Parathyroid adenoma (tissue), 2 donors: Measurements from ENCODE around the gene SPECC1.
"Not testable (repeated sequence)": the region's sequence is repeated elsewhere in the genome, so short reads cannot be mapped to it uniquely, and the experiment has no call there.

Experiments used
- H2AFZ ChIP-seq: fragments of 300-600 bp; sonication (generic); one replicate; pipeline ENCODE4 v1.7.0; 2017; ENCODE audit warnings: antibody characterized with exemption, mild to moderate bottlenecking
- H3K27ac ChIP-seq: fragments of 300-600 bp; sonication (generic); one replicate; pipeline ENCODE4 v1.7.0; 2017
- H3K27me3 ChIP-seq: fragments of 300-600 bp; sonication (generic); one replicate; pipeline ENCODE4 v1.7.0; 2017; ENCODE audit warnings: low read length; ENCODE audit not compliant: control insufficient read depth, insufficient read depth
- H3K36me3 ChIP-seq: fragments of 300-600 bp; sonication (generic); one replicate; pipeline ENCODE4 v1.7.0; 2017; ENCODE audit warnings: low read length; ENCODE audit not compliant: control insufficient read depth, insufficient read depth
- H3K4me1 ChIP-seq: fragments of 300-600 bp; sonication (generic); one replicate; pipeline ENCODE4 v1.7.0; 2017; ENCODE audit warnings: control low read depth
- H3K4me2 ChIP-seq: fragments of 300-600 bp; sonication (generic); one replicate; pipeline ENCODE4 v1.7.0; 2017; ENCODE audit warnings: low read length
- H3K4me3 ChIP-seq: fragments of 300-600 bp; sonication (generic); one replicate; pipeline ENCODE4 v1.7.0; 2017; ENCODE audit warnings: low read depth, low read length
- H3K79me2 ChIP-seq: fragments of 300-600 bp; sonication (generic); one replicate; pipeline ENCODE4 v1.7.0; 2017; ENCODE audit warnings: control low read depth
- H3K9ac ChIP-seq: fragments of 300-600 bp; sonication (generic); one replicate; pipeline ENCODE4 v1.7.0; 2017; ENCODE audit warnings: mild to moderate bottlenecking
- H3K9me3 ChIP-seq: fragments of 300-600 bp; sonication (generic); one replicate; pipeline ENCODE4 v1.7.0; 2017; ENCODE audit warnings: low read length; ENCODE audit not compliant: control insufficient read depth
- TF ChIP-seq, protein P1 (sequence below): fragments of 300-600 bp; sonication (generic); IDR thresholded peaks from one replicate; pipeline ENCODE4 v1.7.0; 2017; ENCODE audit warnings: antibody characterized with exemption, mild to moderate bottlenecking
- donor health status: primary hyperparathyroidism.

The SPECC1 gene

DNA sequence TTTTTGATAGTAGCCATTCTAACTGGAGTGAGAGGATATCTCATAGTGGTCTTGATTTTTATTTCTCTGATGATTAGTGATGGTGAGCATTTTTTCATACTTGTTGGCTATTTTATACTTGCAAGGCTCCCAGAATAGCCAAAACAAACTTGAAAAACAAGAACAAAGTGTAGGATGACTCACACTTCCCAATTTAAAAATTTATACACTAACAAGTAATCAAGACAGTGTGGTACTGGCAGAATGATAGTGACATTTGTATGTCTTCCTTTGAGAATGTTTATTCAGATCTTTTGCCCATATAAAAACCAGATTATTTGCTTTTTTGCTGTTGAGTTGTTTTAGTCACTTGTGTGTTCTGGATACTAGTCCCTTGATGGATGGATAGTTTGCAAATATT, 17.8 kb downstream of the SPECC1 start:
- H3K9ac ChIP-seq = no peak overlapping the region
- H3K9me3 ChIP-seq = no peaks in the 10 kb centered on the region
- H3K27me3 ChIP-seq = no peaks in the 10 kb centered on the region
- no peaks in the 10 kb centered on the region for H3K36me3 ChIP-seq
- no peak overlapping the region for H3K4me2 ChIP-seq
- H2AFZ ChIP-seq = no peak overlapping the region
- no peaks in the 10 kb centered on the region for H3K79me2 ChIP-seq
- TF ChIP-seq, protein P1, sequence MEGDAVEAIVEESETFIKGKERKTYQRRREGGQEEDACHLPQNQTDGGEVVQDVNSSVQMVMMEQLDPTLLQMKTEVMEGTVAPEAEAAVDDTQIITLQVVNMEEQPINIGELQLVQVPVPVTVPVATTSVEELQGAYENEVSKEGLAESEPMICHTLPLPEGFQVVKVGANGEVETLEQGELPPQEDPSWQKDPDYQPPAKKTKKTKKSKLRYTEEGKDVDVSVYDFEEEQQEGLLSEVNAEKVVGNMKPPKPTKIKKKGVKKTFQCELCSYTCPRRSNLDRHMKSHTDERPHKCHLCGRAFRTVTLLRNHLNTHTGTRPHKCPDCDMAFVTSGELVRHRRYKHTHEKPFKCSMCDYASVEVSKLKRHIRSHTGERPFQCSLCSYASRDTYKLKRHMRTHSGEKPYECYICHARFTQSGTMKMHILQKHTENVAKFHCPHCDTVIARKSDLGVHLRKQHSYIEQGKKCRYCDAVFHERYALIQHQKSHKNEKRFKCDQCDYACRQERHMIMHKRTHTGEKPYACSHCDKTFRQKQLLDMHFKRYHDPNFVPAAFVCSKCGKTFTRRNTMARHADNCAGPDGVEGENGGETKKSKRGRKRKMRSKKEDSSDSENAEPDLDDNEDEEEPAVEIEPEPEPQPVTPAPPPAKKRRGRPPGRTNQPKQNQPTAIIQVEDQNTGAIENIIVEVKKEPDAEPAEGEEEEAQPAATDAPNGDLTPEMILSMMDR = no peak
- H3K4me3 ChIP-seq = no peak overlapping the region
- H3K4me1 ChIP-seq = no peaks in the 10 kb centered on the region
- no peak overlapping the region for H3K27ac ChIP-seq

DNA sequence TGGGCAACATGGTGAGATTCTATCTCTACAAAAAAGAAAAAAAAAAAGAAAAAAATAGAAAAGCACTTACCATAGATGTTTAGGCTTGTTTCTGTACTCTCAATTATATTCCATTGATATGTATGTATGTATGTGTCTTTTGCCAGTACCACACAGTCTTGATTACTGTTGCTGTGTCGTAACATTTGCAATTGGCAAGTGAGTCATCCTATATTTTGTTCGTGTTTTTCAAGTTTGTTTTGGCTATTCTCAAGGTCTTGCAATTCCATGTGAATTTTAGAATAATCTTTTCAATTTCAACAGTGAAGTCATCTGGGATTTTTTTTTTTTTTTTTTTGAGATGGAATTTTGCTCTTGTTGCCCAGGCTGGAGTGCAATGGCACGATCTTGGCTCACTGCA, 19.3 kb downstream of the SPECC1 start:
- H2AFZ ChIP-seq = no peak overlapping the region
- no peaks in the 10 kb centered on the region for H3K79me2 ChIP-seq
- H3K27ac ChIP-seq = no peak overlapping the region
- no peak overlapping the region for H3K4me3 ChIP-seq
- no peaks in the 10 kb centered on the region for H3K4me1 ChIP-seq
- H3K9me3 ChIP-seq = no peaks in the 10 kb centered on the region
- H3K27me3 ChIP-seq = no peaks in the 10 kb centered on the region
- TF ChIP-seq, protein P1 = no peak
- H3K36me3 ChIP-seq = no peaks in the 10 kb centered on the region
- H3K9ac ChIP-seq = no peak overlapping the region
- H3K4me2 ChIP-seq = no peak overlapping the region

DNA sequence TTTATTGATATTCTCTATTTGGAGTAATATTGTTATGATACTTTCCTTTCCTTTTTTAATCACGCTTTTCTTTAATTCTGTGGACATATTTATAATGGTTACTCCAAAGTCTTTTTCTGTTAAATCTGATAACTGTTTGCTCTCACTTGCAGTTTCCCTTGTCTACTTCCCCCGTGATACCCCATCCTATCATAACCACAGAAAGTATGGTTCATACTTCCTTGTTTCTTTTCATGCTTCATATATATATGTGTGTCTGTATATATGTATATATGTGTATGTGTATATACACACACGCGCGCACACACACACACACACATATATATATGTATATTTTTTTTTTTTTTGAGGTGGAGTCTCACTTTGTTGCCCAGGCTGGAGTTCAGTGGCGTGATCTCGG, 23.5 kb downstream of the SPECC1 start:
- H3K4me3 ChIP-seq = no peak overlapping the region
- no peaks in the 10 kb centered on the region for H3K9me3 ChIP-seq
- H3K79me2 ChIP-seq = peaks cover 2% of the 10 kb centered on the region
- H3K4me1 ChIP-seq = no peaks in the 10 kb centered on the region
- no peak overlapping the region for H2AFZ ChIP-seq
- TF ChIP-seq, protein P1 = no peak
- no peaks in the 10 kb centered on the region for H3K36me3 ChIP-seq
- H3K27ac ChIP-seq = no peak overlapping the region
- no peak overlapping the region for H3K9ac ChIP-seq
- no peaks in the 10 kb centered on the region for H3K27me3 ChIP-seq
- H3K4me2 ChIP-seq = no peak overlapping the region

DNA sequence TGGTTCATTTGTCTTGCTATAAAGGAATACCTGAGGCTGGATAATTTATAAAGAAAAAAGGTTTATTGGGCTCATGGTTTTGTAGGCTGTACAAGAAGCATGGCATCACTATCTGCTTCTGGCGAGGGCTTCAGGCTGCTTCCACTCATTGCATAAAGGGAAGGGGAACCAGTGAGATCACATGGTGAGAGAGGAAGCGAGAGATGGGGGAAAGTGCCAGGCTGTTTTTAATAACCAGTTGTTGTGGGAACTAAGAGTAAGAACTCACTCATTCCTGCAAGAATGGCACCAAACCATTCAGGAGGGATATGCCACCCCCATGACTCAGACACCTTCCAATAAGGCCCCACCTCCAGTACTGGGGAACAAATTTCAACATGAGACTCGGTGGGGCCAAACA, 24.3 kb downstream of the SPECC1 start:
- no peak overlapping the region for H2AFZ ChIP-seq
- H3K27ac ChIP-seq = no peak overlapping the region
- H3K4me2 ChIP-seq = no peak overlapping the region
- TF ChIP-seq, protein P1 = no peak
- H3K27me3 ChIP-seq = no peaks in the 10 kb centered on the region
- H3K9me3 ChIP-seq = no peaks in the 10 kb centered on the region
- H3K36me3 ChIP-seq = no peaks in the 10 kb centered on the region
- peaks cover 2% of the 10 kb centered on the region for H3K79me2 ChIP-seq
- H3K4me3 ChIP-seq = no peak overlapping the region
- no peaks in the 10 kb centered on the region for H3K4me1 ChIP-seq
- H3K9ac ChIP-seq = no peak overlapping the region

DNA sequence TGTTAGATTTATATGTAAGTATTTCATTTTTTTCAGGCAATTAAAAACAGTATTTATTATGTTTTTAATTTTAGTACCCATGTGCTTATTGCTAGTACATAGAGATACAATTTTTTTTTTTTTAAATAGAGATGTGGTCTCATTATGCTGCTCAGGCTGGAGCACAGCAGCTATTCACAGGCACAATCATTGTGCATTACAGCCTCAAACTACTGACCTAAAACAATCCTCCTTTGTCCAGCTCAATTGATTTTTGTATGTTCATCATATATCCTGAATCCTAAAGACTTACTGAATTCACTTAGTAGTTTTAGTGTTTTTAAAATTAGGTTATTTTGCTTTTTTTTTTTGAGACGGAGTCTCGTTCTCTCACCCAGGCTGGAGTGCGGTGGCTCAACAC, 26.3 kb downstream of the SPECC1 start:
- Histone ChIP-seq H3K4me3 (no peak overlapping the region), H3K36me3 (no peaks in the 10 kb centered on the region), H3K4me2 (no peak overlapping the region), H3K4me1 (no peaks in the 10 kb centered on the region), H3K79me2 (peaks cover 2% of the 10 kb centered on the region), H3K9ac (no peak overlapping the region), H3K27ac (no peak overlapping the region), H2AFZ (no peak overlapping the region), H3K9me3 (no peaks in the 10 kb centered on the region), H3K27me3 (no peaks in the 10 kb centered on the region)
- TF ChIP-seq, protein P1 = no peak

DNA sequence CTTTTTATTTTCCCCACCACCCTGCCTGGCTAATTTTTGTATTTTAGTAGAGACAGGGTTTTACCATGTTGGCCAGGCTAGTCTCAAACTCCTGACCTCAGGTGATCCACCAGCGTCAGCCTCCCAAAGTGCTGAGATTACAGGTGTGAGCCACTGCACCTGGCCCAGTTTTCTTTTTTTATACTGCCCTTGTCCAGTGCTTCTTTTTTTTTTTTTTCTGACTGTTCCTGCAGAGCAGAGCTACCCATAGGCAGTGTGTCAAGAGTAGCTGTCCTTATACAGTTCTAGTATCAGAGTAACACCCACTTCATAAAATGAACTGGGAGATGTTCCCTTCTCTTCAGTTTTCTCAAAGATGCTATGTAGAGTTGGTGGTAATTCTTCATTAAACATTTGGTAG, 28.1 kb downstream of the SPECC1 start:
- not testable (repeated sequence) for H3K27me3 ChIP-seq

More for the DNA sequence above, 28.1 kb downstream of the SPECC1 start:
- H3K4me1 ChIP-seq, H3K4me2 ChIP-seq, H3K36me3 ChIP-seq, H3K4me3 ChIP-seq, H2AFZ ChIP-seq, H3K27ac ChIP-seq, H3K79me2 ChIP-seq, H3K9ac ChIP-seq, H3K9me3 ChIP-seq: not testable (repeated sequence)
